Measurements from ENCODE around the gene GPR137B. TPM values are rescaled to one million over a fixed set of nuclear protein-coding genes. Genes with fewer than 3 reads are reported as not detected.
A peak's percentile ranks its signal among the peaks of the same experiment; 100 is the strongest.

The GPR137B gene, protein sequence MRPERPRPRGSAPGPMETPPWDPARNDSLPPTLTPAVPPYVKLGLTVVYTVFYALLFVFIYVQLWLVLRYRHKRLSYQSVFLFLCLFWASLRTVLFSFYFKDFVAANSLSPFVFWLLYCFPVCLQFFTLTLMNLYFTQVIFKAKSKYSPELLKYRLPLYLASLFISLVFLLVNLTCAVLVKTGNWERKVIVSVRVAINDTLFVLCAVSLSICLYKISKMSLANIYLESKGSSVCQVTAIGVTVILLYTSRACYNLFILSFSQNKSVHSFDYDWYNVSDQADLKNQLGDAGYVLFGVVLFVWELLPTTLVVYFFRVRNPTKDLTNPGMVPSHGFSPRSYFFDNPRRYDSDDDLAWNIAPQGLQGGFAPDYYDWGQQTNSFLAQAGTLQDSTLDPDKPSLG
- 43.4 TPM for polyA plus RNA-seq (ENCODE audit: insufficient read length)
- long read RNA-seq, donor 1, transcript GPR137B-202 (7 exons, 2,042 nt) = major isoform, 6 of 12 reads
- long read RNA-seq, donor 1, partial matches to known transcripts = 6 of 12 reads
- long read RNA-seq, donor 1, other reads (novel, unspliced or antisense) = 0 of 12 reads
- long read RNA-seq, donor 2, transcript GPR137B-202 (7 exons, 2,042 nt) = major isoform, 12 of 12 reads
- long read RNA-seq, donor 2, partial matches to known transcripts = 0 of 12 reads
- long read RNA-seq, donor 2, other reads (novel, unspliced or antisense) = 0 of 12 reads
- long read RNA-seq, donor 3, transcript GPR137B-202 (7 exons, 2,042 nt) = major isoform, 5 of 10 reads
- long read RNA-seq, donor 3, partial matches to known transcripts = 5 of 10 reads
- long read RNA-seq, donor 3, other reads (novel, unspliced or antisense) = 0 of 10 reads
- long read RNA-seq, donor 4 = 0 reads
- long read RNA-seq, donor 5, transcript GPR137B-202 (7 exons, 2,042 nt) = major isoform, 7 of 7 reads
- long read RNA-seq, donor 5, partial matches to known transcripts = 0 of 7 reads
- long read RNA-seq, donor 5, other reads (novel, unspliced or antisense) = 0 of 7 reads
- long read RNA-seq, donor 6, transcript GPR137B-202 (7 exons, 2,042 nt) = major isoform, 5 of 5 reads
- long read RNA-seq, donor 6, partial matches to known transcripts = 0 of 5 reads
- long read RNA-seq, donor 6, other reads (novel, unspliced or antisense) = 0 of 5 reads
- long read RNA-seq, donor 7, transcript GPR137B-202 (7 exons, 2,042 nt) = major isoform, 9 of 9 reads
- long read RNA-seq, donor 7, partial matches to known transcripts = 0 of 9 reads
- long read RNA-seq, donor 7, other reads (novel, unspliced or antisense) = 0 of 9 reads
- long read RNA-seq, donor 8, partial matches to known transcripts = 0 of 3 reads
- long read RNA-seq, donor 8, other reads (novel, unspliced or antisense) = 0 of 3 reads

- no peak for DNase-seq
These were observed at the start of gene GPR137B for GRCh38 chr1:236142253-236143103. TSS of gene GPR137B (plus strand) at chr1:236142539. CDS start at chr1:236142623, 84 bp downstream.

GRCh38 chr1:236092899-236093298 is 49.4 kb upstream of the GPR137B start:
- DNase-seq = no peak

GRCh38 chr1:236095705-236096520 is 46.4 kb upstream of the GPR137B start:
- no peak for DNase-seq

GRCh38 chr1:236096660-236097482 is 45.5 kb upstream of the GPR137B start:
- DNase-seq = peak; percentile 94

DNA sequence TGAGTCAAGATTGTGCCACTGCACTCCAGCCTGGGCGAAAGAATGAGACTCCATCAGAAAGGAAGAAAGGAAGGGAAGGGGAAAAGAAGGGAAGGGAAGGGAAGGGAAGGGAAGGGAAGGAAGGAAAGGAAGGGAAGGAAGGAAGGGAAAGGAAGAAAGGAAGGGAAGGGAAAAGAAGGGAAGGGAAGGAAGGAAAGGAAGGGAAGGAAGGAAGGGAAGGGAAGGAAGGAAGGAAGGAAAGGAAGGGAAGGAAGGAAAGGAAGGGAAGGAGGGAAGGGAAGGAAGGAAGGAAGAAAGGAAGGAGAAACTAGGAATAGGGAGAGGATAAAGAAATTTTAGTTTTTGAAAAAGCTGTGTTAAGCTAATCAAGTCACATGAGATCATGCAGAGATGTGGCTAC is 44.1 kb upstream of the GPR137B start:
- no peak for DNase-seq

GRCh38 chr1:236099355-236099974 is 42.9 kb upstream of the GPR137B start:
- DNase-seq = no peak

GRCh38 chr1:236100799-236101198 is 41.5 kb upstream of the GPR137B start:
- no peak for DNase-seq

GRCh38 chr1:236101233-236102200 is 40.8 kb upstream of the GPR137B start:
- no peak for DNase-seq

DNA sequence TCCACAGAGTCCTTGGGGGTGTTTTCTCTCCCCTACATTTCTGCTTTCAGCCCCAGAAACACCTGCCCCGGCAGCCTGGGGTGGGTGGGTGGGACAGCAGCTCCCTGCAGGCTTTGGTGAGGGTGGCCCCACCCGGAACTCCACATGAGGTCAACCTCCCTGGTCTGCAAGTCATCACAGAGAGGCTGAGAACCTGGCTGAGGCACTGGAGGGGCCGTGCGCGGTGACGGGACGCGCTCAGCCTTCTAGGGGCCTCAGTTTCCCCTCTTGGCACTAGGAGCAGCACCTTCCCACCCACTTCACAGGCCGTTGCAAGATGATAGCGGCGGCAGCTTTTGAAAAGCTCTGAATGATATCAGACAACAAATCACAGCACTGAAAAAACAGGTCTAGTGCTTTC is 39.7 kb upstream of the GPR137B start:
- no peak for DNase-seq

- no peak for DNase-seq
These were observed 39.3 kb upstream of the GPR137B start for GRCh38 chr1:236103059-236103458.

GRCh38 chr1:236103646-236104218 is 38.6 kb upstream of the GPR137B start:
- DNase-seq = peak; percentile 64

GRCh38 chr1:236107121-236107907 is 35.0 kb upstream of the GPR137B start:
- no peak for DNase-seq

- DNase-seq = no peak
These were observed 34.2 kb upstream of the GPR137B start for GRCh38 chr1:236108027-236108648.

DNA sequence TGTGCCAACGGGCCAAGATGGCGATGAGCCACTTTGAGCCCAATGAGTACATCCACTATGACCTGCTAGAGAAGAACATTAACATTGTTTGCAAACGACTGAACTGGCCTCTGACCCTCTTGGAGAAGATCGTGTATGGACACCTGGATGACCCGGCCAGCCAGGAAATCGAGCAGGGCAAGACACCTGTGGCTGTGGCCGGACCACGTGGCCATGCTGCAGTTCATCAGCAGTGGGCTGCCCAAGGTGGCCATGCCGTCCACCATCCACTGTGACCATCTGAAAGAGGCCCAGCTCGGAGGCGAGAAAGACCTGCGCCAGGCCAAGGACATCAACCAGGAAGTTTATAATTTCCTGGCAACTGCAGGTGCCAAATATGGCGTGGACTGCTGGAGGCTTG is 32.2 kb upstream of the GPR137B start:
- no peak for DNase-seq

DNA sequence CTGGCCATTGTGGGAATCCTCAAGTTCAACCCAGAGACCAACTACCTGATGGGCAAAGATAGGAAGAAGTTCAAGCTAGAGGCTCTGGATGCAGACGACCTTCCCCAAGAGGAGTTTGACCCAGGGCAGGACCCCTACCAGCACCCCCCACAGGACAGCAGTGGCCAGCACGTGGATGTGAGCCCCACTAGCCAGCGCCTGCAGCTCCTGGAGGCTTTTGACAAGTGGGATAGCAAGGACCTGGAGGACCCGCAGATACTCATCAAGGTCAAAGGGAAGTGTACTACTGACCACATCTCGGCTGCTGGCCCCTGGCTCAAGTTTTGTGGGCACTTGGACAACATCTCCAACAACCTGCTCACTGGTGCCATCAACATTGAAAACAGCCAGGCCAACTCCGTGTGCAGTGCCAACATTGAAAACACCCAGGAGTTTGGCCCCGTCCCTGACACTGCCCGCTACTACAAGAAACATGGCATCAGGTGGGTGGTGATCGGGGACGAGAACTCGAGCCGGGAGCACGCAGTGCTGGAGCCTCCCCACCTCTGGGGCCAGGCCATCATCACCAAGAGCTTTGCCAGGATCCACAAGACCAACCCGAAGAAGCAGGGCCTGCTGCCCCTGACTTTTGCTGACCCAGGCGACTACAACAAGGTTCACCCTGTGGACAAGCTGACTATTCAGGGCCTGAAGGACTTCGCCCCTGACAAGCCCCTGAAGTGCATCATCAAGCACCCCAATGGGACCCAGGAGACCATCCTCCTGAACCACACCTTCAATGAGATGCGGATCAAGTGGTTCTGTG is 30.6 kb upstream of the GPR137B start:
- no peak for DNase-seq

Data from left kidney (tissue), 8 donors.